NCI-H748 (cell line): ENCODE results near the gene DISC1.

Experiments used
- DNase-seq: peaks from one replicate; lab custom pipeline; 2025; ENCODE audit not compliant: unreplicated experiment; lab: John Stamatoyannopoulos, UW

DISC1 gene

GRCh38 chr1:231806623-231807495 is 180.3 kb downstream of the DISC1 start:
- peak; percentile 75 for DNase-seq

- no peak for DNase-seq
These were observed 181.0 kb downstream of the DISC1 start for GRCh38 chr1:231807541-231807940.

- DNase-seq = no peak
These were observed 181.5 kb downstream of the DISC1 start for GRCh38 chr1:231808116-231808515.

DNA sequence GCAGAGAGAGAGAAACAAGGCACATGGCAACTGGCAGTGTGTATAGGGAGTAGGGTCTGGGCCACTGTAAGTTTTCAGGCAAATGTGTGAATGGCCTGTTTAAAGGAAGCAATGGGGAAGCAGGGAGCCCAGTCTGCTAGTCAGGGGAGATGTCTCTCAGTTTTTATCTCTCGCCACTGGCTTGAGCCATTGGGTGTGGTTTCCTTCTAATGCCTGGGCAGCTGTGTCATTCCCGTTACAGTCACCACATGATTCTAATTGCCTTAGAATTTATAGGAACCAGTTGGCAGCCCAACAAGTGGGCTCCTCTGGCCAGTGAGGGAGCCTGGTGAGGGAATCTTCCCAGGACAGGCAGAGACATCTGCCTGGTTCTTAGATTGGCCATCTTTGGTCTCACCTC is 182.4 kb downstream of the DISC1 start:
- peak; percentile 4 for DNase-seq

DNA sequence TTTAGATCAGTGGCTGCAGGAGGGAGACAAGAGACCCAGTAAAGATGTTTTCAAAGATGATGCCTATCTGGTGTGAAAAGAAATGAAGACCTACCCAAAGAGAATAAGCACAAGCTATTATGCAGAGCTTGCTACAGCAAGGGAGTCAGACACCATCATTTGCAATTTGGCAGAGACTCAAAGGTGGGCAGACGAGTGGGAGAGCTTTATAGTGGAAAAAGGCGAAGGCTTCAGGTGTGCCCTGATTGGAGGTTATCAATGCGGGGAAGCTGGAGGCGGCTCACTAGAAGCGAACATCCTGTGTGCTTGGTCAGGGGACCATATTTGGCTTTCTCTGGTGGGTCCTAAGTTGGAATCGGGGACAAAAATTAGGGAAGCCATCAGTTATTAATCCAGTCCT is 183.8 kb downstream of the DISC1 start:
- no peak for DNase-seq

DNA sequence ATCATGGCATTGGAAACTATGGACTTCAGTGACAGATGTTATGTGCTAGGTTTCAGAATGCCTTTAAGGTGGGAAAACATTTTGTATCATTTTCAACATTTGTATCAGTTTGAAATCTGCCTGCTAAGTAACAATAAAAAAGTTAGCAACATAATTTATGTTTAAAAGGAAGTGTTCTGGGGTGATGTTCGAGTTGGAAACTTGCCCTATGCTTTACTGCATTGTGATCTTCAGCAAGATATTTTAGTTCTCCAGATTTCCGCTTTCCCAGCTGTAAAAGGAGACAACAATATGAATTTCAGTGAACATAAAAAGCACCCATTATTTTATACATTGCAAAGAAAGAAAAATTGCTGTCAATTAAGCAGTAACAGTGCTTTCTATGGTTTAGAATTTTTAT is 187.4 kb downstream of the DISC1 start:
- no peak for DNase-seq

- DNase-seq = no peak
These were observed 187.9 kb downstream of the DISC1 start for GRCh38 chr1:231814521-231814920.

DNA sequence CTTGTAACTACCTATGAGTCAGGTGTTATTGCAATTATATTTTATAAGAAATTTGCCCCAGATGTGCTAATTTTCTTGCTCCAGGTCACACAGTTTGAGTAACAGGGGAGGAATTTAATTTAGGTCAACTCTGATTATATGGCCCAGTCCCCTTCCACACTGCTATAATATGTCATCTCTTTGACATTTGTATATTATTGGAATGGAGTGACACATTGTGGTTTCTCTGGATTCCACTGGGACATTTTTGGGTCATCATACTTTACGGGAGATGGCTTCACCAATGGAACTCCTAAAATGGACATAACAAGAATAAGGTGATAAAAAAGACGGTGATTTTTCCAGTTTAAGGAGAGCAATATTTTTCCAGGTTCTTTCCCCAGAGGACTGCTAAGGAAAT is 191.2 kb downstream of the DISC1 start:
- DNase-seq = no peak

GRCh38 chr1:231818337-231818736 is 191.7 kb downstream of the DISC1 start:
- DNase-seq = no peak

GRCh38 chr1:231821281-231821680 is 194.7 kb downstream of the DISC1 start:
- no peak for DNase-seq

GRCh38 chr1:231822041-231822440 is 195.5 kb downstream of the DISC1 start:
- no peak for DNase-seq

DNA sequence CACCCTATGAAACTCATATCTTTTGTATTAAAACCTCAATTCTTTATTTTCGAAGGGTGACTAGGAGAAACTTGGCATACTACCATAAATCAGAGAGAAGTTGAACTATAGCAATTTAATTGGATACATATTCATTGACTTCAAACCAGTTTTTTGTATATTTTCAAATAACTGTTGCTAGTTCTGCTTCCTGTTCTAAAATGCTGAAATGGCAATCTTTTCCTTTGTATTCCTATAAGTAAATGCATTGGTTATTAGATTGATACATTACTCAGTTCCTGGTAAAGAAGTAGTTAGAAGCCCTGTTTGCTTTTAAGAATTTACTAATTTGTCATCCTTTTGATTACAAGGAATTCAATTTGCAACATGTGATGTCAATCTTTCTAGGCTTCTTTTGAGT is 200.0 kb downstream of the DISC1 start:
- no peak for DNase-seq

DNA sequence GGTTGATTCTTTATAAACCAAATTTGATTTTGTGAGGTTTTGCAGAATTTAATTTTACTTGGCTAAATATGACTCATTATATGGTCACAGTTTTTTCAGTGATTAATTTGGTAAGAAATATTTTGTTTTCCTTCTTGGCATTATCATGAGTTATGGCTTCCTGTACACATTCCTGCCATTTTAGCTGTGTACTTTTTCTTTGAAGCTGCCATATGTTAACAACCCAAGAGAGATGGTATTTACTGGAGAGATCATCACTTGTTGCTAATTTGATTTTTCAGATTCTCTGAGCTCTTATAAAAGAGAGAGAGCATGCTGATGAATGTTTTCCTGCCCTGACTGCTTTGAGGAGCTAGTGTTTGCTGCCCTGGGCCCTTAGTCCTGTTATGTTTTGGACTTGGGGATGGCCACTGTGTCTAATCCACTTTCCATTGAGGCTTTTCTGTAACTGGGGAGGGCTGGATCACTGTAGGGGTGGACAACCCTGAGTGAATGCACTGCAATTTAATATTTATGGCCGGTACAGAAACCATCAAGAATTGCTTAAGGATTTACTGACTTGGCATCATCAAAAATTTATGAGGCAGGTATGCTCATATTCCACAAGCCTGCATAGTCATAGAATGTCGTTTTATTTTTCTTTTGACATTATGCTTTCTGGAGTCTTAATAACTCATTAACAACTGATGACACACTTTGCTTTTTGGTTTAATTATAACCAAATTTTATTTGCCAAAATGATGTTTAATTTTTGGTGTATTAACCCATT is 200.9 kb downstream of the DISC1 start:
- DNase-seq = no peak

DNA sequence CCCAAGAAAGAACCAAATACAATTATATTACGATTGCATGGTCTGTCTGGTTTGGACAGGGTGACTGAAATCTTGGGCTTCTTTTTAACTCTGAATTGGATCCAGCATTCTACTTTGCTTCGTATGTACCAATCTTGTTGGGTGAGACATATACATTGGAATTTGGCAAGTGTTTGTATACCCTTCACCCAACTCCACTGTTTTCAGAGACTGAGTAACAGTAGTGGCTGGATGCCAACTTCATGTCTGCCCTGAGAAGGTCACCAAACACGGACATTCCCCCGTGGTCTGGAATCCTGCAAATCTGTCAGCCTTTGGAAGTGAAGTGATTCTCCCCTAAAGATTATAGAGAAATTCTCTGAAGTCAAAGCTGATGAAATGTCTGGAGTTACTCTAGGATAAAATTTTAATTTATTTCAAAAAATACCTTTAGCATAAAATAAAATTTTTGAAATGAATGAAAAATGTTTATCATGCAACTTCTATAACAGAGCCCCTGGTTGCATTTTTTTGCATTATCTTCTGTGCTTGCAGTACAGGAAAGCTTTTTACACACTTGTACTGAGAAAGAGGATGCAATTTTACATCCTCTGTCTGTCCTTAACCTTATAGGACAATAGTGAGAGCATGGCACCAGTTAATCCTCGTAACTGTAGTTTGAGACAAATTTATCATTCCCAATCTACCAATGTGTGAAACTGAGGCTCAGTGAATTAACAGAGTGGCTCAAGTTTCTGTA is 201.8 kb downstream of the DISC1 start:
- no peak for DNase-seq

DNA sequence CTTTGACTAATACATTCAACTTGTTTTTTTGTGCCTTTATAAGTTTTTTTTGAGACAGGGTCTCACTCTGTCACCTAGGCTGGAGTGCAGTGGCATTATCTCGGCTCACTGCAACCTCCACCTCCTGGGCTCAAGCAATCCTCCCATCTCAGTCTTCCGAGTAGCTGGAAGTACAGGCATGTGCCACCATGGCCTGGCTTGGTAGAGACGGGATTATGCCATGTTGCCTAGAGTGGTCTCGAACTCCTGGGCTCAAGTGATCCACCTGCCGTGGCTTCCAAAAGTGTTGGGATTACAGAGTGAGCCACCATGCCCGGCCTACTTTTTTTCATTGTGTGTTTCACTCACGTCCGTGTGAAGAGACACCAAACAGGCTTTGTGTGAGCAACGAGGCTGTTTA is 202.7 kb downstream of the DISC1 start:
- DNase-seq = no peak

GRCh38 chr1:231836227-231836893 is 209.8 kb downstream of the DISC1 start:
- no peak for DNase-seq

- no peak for DNase-seq
These were observed 211.9 kb downstream of the DISC1 start for GRCh38 chr1:231838521-231838920.

GRCh38 chr1:231839999-231840398 is 213.4 kb downstream of the DISC1 start:
- DNase-seq = no peak

- no peak for DNase-seq
These were observed 215.2 kb downstream of the DISC1 start for GRCh38 chr1:231841616-231842344.

GRCh38 chr1:231842441-231842840 is 215.9 kb downstream of the DISC1 start:
- DNase-seq = no peak
